ENCODE data around the gene MGAM2. TPM values are rescaled to one million over a fixed set of nuclear protein-coding genes. Genes with fewer than 3 reads are reported as not detected.

MGAM2 gene
- total RNA-seq: not detected in 2 replicates

GRCh38 chr7:142111499-142111898 is at the start of gene MGAM2:
Gene MGAM2, plus strand, starts transcription at chr7:142111718. Its CDS starts 5,156 bp downstream, at chr7:142116874.

GRCh38 chr7:142257958-142258357 is 146.4 kb downstream of the MGAM2 start, which contains the start of gene PRSS58:
Gene PRSS58, minus strand, starts transcription at chr7:142258058. Its CDS starts 351 bp downstream, at chr7:142257707.

Other genes with a start within 250 kb of the MGAM2 start
- 0.11 and 0.13 TPM in 2 replicates for gene OR9A4, start 195.3 kb upstream of the MGAM2 start, total RNA-seq
- gene CLEC5A, start 164.7 kb upstream of the MGAM2 start, total RNA-seq: not detected in 2 replicates
- not detected in 2 replicates for gene TAS2R38, start 137.9 kb upstream of the MGAM2 start, total RNA-seq
- 0.43 TPM in 1 of 2 replicates, not detected in the other for gene MGAM, start 115.8 kb upstream of the MGAM2 start, total RNA-seq
- not detected in 2 replicates for gene PRSS58, start 146.3 kb downstream of the MGAM2 start, total RNA-seq